BJ (cell line): Measurements from ENCODE around the gene ATP11A. TPM values are rescaled to one million over a fixed set of nuclear protein-coding genes. Genes with fewer than 3 reads are reported as not detected.

Source experiments
- CTCF ChIA-PET: fragments of 350-600 bp; formaldehyde crosslinking; extraction: SDS; loops from one replicate; lab custom pipeline; 2021; ENCODE audit warnings: antibody characterized with exemption, inconsistent platforms; lab: Yijun Ruan, JAX
- POLR2A ChIA-PET: fragments of 300-600 bp; sonication (Branson Sonifier 250); formaldehyde crosslinking; extraction: SDS; loops from one replicate; lab custom pipeline; 2021; ENCODE audit warnings: antibody characterized with exemption; lab: Charles Lee
- DNase-seq: peaks from one replicate; pipeline ENCODE4 v3.0.0-alpha.2; 2011; ENCODE audit warnings: low read depth
- H3K27me3 ChIP-seq: 2 replicates; pipeline ENCODE4 v1.6.0; 2011; ENCODE audit warnings: low read length; ENCODE audit not compliant: control insufficient read depth, insufficient read depth
- H3K36me3 ChIP-seq: 2 replicates; pipeline ENCODE4 v1.5.1; 2011; ENCODE audit warnings: low read length; ENCODE audit not compliant: control insufficient read depth, insufficient read depth
- H3K4me3 ChIP-seq: 2 replicates; pipeline ENCODE4 v1.5.1; 2011; ENCODE audit warnings: low read depth, mild to moderate bottlenecking, control low read depth, low read length
- CTCF ChIP-seq: IDR thresholded peaks from 2 replicates; pipeline ENCODE4 v1.5.1; 2011; ENCODE audit warnings: low read depth, mild to moderate bottlenecking, control low read depth, inconsistent platforms, low read length, moderate library complexity; ENCODE audit not compliant: insufficient read depth
- polyA plus RNA-seq: library from polyadenylated mRNA; depleted of rRNA; stranded (reverse); fragments of >200 nt; gene quantifications from 2 replicates; pipeline ENCODE4 v1.2.3, GENCODE V29; 2011

The ATP11A gene
- polyA plus RNA-seq, 1 experiment = 1.9 TPM

DNA sequence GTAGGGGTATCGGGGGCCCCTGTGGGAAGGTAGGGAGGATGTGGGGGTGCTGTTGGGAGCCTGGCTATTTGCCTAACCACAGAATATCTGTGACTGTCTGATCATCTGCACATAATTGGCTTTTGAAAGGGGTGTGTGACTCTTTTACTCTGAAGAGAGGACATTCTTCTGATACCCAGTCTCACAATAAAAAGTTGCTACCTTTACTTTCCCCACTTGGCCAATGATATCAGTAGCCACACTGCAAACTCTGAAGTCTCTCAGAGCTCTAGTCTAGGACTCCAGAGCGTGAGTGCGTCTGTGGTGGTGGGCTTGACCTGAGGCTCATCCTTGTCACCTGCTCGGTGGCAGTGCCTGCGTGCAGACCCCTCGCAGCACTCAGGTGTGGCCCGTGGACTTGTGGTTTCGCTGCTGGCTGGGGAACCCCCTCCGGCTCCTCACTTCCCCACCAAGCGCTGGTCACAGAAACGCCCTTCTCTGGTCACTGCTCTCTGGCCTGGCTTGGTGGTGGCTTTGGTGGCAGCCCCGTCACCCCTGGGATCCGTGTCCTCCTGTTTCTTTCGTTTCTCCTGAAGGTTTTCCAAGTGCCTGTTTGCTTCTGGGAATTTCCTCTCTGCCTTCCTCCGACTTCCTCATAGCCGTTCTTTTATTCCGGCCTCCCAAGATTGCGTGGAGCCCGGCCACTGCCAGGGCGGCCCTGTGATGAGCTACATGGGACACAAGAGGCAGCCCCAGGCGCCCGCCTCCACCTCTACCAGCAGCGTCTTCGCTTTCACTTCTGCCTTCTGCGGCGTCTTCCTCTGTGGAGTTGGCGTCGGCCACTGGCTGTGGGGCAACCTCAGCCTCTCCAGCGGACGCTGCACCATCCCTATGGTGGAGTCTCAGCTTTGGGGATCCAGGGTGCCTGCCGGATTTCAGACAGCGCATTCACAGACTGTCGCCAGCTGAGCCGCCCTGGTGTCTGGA is 78.0 kb downstream of the ATP11A start:
- POLR2A ChIA-PET = no interaction called here
- DNase-seq = no peak
- CTCF ChIA-PET = no interaction called here
- H3K4me3 ChIP-seq = no peak overlapping the region
- no peaks in the 10 kb centered on the region for H3K27me3 ChIP-seq
- H3K36me3 ChIP-seq = no peaks in the 10 kb centered on the region
- TF ChIP-seq CTCF = no peak

GRCh38 chr13:112768795-112769481 is 79.1 kb downstream of the ATP11A start:
- TF ChIP-seq CTCF = no peak
- Histone ChIP-seq H3K27me3 (no peaks in the 10 kb centered on the region), H3K36me3 (no peaks in the 10 kb centered on the region), H3K4me3 (no peak overlapping the region)
- POLR2A ChIA-PET = no interaction called here
- no peak for DNase-seq
- CTCF ChIA-PET = no interaction called here

GRCh38 chr13:112769615-112770014 is 79.8 kb downstream of the ATP11A start:
- POLR2A ChIA-PET = no interaction called here
- H3K27me3 ChIP-seq = no peaks in the 10 kb centered on the region
- H3K4me3 ChIP-seq = no peak overlapping the region
- CTCF ChIA-PET = no interaction called here
- H3K36me3 ChIP-seq = no peaks in the 10 kb centered on the region
- no peak for DNase-seq
- no peak for TF ChIP-seq CTCF

- no peaks in the 10 kb centered on the region for H3K27me3 ChIP-seq
- no peaks in the 10 kb centered on the region for H3K36me3 ChIP-seq
- no peak overlapping the region for H3K4me3 ChIP-seq
- DNase-seq = no peak
- TF ChIP-seq CTCF = no peak
- CTCF ChIA-PET = no interaction called here
- POLR2A ChIA-PET = no interaction called here
Measured at GRCh38 chr13:112770504-112770903, 80.7 kb downstream of the ATP11A start.

- TF ChIP-seq CTCF = no peak
Measured at GRCh38 chr13:112771139-112771876, 81.5 kb downstream of the ATP11A start.

More at GRCh38 chr13:112771139-112771876, 81.5 kb downstream of the ATP11A start:
- Histone ChIP-seq H3K4me3 (no peak overlapping the region), H3K27me3 (no peaks in the 10 kb centered on the region), H3K36me3 (no peaks in the 10 kb centered on the region)
- POLR2A ChIA-PET = no interaction called here
- DNase-seq = no peak
- CTCF ChIA-PET = no interaction called here
